Measurements from ENCODE around the gene DNTT. TPM values are rescaled to one million over a fixed set of nuclear protein-coding genes. Genes with fewer than 3 reads are reported as not detected.

Gene DNTT
- total RNA-seq, 2 donors from 2014 or later: 0.18 TPM; not detected in 1

- no peaks in the 10 kb centered on the region for H3K9me3 Mint-ChIP-seq
- H3K36me3 Mint-ChIP-seq: no peaks in the 10 kb centered on the region
Measured at GRCh38 chr10:96322275-96322674, 18.0 kb downstream of the DNTT start.

GRCh38 chr10:96324447-96324846, 20.2 kb downstream of the DNTT start:
- no peaks in the 10 kb centered on the region for H3K9me3 Mint-ChIP-seq
- H3K27ac Mint-ChIP-seq: no peak overlapping the region
- no peak for ATAC-seq
- H3K36me3 Mint-ChIP-seq: no peaks in the 10 kb centered on the region
- no peak for DNase-seq (ENCODE audit: low spot score in 2 of 2)

More at GRCh38 chr10:96322275-96322674, 18.0 kb downstream of the DNTT start:
- DNase-seq (ENCODE audit: low spot score in 2 of 2) (no peak), ATAC-seq (no peak)
- H3K27ac Mint-ChIP-seq: no peak overlapping the region

GRCh38 chr10:96325719-96326373, 21.6 kb downstream of the DNTT start:
- Mint-ChIP-seq H3K36me3 (no peaks in the 10 kb centered on the region), H3K27ac (no peak overlapping the region), H3K9me3 (no peaks in the 10 kb centered on the region)
- DNase-seq (ENCODE audit: low spot score in 2 of 2) (no peak), ATAC-seq (peak; percentile 56 to 98)

- DNase-seq (ENCODE audit: low spot score in 2 of 2): no peak
- ATAC-seq: no peak
- no peak overlapping the region for H3K27ac Mint-ChIP-seq
- H3K9me3 Mint-ChIP-seq: no peaks in the 10 kb centered on the region
- no peaks in the 10 kb centered on the region for H3K36me3 Mint-ChIP-seq
Measured at GRCh38 chr10:96327462-96327861, 23.2 kb downstream of the DNTT start.

GRCh38 chr10:96333101-96333500, 28.9 kb downstream of the DNTT start:
- no peaks in the 10 kb centered on the region for H3K36me3 Mint-ChIP-seq
- no peak overlapping the region for H3K27ac Mint-ChIP-seq
- no peaks in the 10 kb centered on the region for H3K9me3 Mint-ChIP-seq
- DNase-seq (ENCODE audit: low spot score in 2 of 2): no peak
- no peak for ATAC-seq

- no peak overlapping the region for H3K27ac Mint-ChIP-seq
- no peaks in the 10 kb centered on the region for H3K9me3 Mint-ChIP-seq
- ATAC-seq (no peak), DNase-seq (ENCODE audit: low spot score in 2 of 2) (no peak)
- no peaks in the 10 kb centered on the region for H3K36me3 Mint-ChIP-seq
Measured at GRCh38 chr10:96334616-96335526, 30.6 kb downstream of the DNTT start.

GRCh38 chr10:96337106-96337505, 32.9 kb downstream of the DNTT start:
- Mint-ChIP-seq H3K36me3 (no peaks in the 10 kb centered on the region), H3K27ac (peak overlapping the region in 1 of 2 donors; percentile 17), H3K9me3 (no peaks in the 10 kb centered on the region)
- no peak for DNase-seq (ENCODE audit: low spot score in 2 of 2)
- no peak for ATAC-seq

GRCh38 chr10:96338279-96338925, 34.2 kb downstream of the DNTT start:
- no peak overlapping the region for H3K27ac Mint-ChIP-seq
- no peak for DNase-seq (ENCODE audit: low spot score in 2 of 2)
- no peaks in the 10 kb centered on the region for H3K36me3 Mint-ChIP-seq
- ATAC-seq: no peak
- no peaks in the 10 kb centered on the region for H3K9me3 Mint-ChIP-seq

- H3K36me3 Mint-ChIP-seq: no peaks in the 10 kb centered on the region
- no peaks in the 10 kb centered on the region for H3K9me3 Mint-ChIP-seq
- ATAC-seq (no peak), DNase-seq (ENCODE audit: low spot score in 2 of 2) (no peak)
- no peak overlapping the region for H3K27ac Mint-ChIP-seq
Measured at GRCh38 chr10:96339383-96339782, 35.1 kb downstream of the DNTT start.

- Mint-ChIP-seq H3K9me3 (no peaks in the 10 kb centered on the region), H3K27ac (no peak overlapping the region), H3K36me3 (peaks cover 0 to 2% of the 10 kb centered on the region in 2 donors)
- DNase-seq (ENCODE audit: low spot score in 2 of 2) (peak in 1 of 2 donors; percentile 77), ATAC-seq (peak; percentile 55 to 68)
Measured at GRCh38 chr10:96339956-96340904, 36.0 kb downstream of the DNTT start.

- H3K27ac Mint-ChIP-seq: no peak overlapping the region
- peaks cover 0 to 7% of the 10 kb centered on the region in 2 donors for H3K9me3 Mint-ChIP-seq
- DNase-seq (ENCODE audit: low spot score in 2 of 2): peak in 1 of 2 donors; percentile 25
- peaks cover 0 to 14% of the 10 kb centered on the region in 2 donors for H3K36me3 Mint-ChIP-seq
- ATAC-seq: peak; percentile 83 to 96
Measured at GRCh38 chr10:96341219-96342182, 37.3 kb downstream of the DNTT start.

- DNase-seq (ENCODE audit: low spot score in 2 of 2) (no peak), ATAC-seq (no peak)
- Mint-ChIP-seq H3K27ac (no peak overlapping the region), H3K9me3 (peaks cover 0 to 7% of the 10 kb centered on the region in 2 donors), H3K36me3 (peaks cover 0 to 14% of the 10 kb centered on the region in 2 donors)
Measured at GRCh38 chr10:96342402-96342801, 38.2 kb downstream of the DNTT start.

GRCh38 chr10:96344178-96344577, 39.9 kb downstream of the DNTT start:
- peaks cover 0 to 7% of the 10 kb centered on the region in 2 donors for H3K9me3 Mint-ChIP-seq
- DNase-seq (ENCODE audit: low spot score in 2 of 2): no peak
- peaks cover 0 to 14% of the 10 kb centered on the region in 2 donors for H3K36me3 Mint-ChIP-seq
- ATAC-seq: no peak
- no peak overlapping the region for H3K27ac Mint-ChIP-seq

- no peak for ATAC-seq
- peaks cover 0 to 14% of the 10 kb centered on the region in 2 donors for H3K36me3 Mint-ChIP-seq
- H3K27ac Mint-ChIP-seq: no peak overlapping the region
- H3K9me3 Mint-ChIP-seq: peaks cover 0 to 7% of the 10 kb centered on the region in 2 donors
- no peak for DNase-seq (ENCODE audit: low spot score in 2 of 2)
Measured at GRCh38 chr10:96345222-96345621, 41.0 kb downstream of the DNTT start.

- ATAC-seq: no peak
- Mint-ChIP-seq H3K36me3 (peaks cover 0 to 14% of the 10 kb centered on the region in 2 donors), H3K27ac (no peak overlapping the region), H3K9me3 (peaks cover 0 to 7% of the 10 kb centered on the region in 2 donors)
- no peak for DNase-seq (ENCODE audit: low spot score in 2 of 2)
Measured at GRCh38 chr10:96346295-96346694, 42.1 kb downstream of the DNTT start.
